Transverse colon (tissue), 4 donors: ENCODE data around the gene EMC1. TPM values are rescaled to one million over a fixed set of nuclear protein-coding genes. Genes with fewer than 3 reads are reported as not detected.
"Not testable (repeated sequence)": the region's sequence is repeated elsewhere in the genome, so short reads cannot be mapped to it uniquely, and the experiment has no call there.

ENCODE experiments used
- DNase-seq: peaks from one replicate; pipeline ENCODE4 v3.0.0-alpha.2; 2019
- H3K27ac ChIP-seq, 4 donors: fragments of 200-600 bp; sonication (generic); 2 replicates each; pipeline ENCODE4 v1.5.1; 2016 to 2018; ENCODE audit warnings: inconsistent platforms in 4 of 4
- H3K27me3 ChIP-seq: fragments of 200-600 bp; sonication (generic); 2 replicates; pipeline ENCODE4 v1.5.1; 2017; ENCODE audit warnings: inconsistent platforms
- H3K36me3 ChIP-seq, 4 donors: fragments of 200-600 bp; sonication (generic); 2 replicates each; pipeline ENCODE4 v1.5.1; 2017 to 2019; ENCODE audit warnings: inconsistent platforms in 4 of 4
- H3K4me1 ChIP-seq, 4 donors: fragments of 200-600 bp; sonication (generic); 2 replicates each; pipeline ENCODE4 v1.5.1; 2017 to 2020; ENCODE audit warnings: inconsistent platforms in 4 of 4
- H3K4me3 ChIP-seq, 4 donors: fragments of 200-600 bp; sonication (generic); 1 replicate in 1 of 4; 2 replicates in 3 of 4; pipeline versions ENCODE4 v1.5.1 to v1.6.1; 2017 to 2019; ENCODE audit warnings: inconsistent platforms in 4 of 4
- H3K9me3 ChIP-seq, 2 donors: fragments of 200-600 bp; sonication (generic); 2 replicates each; pipeline ENCODE4 v1.5.1; 2017 to 2019; ENCODE audit warnings: inconsistent platforms in 2 of 2
- CTCF ChIP-seq, 5 experiments: fragments of 200-600 bp in 3 of 5; fragments of 450-650 bp in 2 of 5; sonication (generic) in 3 of 5; IDR thresholded peaks; 1 replicate in 2 of 5; 2 replicates in 3 of 5; pipeline ENCODE4 v1.5.1; 2016 to 2017; ENCODE audit warnings: antibody characterized with exemption in 5 of 5, inconsistent platforms in 3 of 5, mild to moderate bottlenecking in 2 of 5, moderate library complexity in 1 of 5
- EP300 ChIP-seq: sonication (generic); formaldehyde crosslinking; IDR thresholded peaks from one replicate; pipeline ENCODE4 v1.6.1; 2017; ENCODE audit warnings: antibody characterized with exemption, low read depth
- POLR2A ChIP-seq: fragments of 450-650 bp; IDR thresholded peaks from one replicate; pipeline ENCODE4 v1.6.1; 2016; ENCODE audit warnings: antibody characterized with exemption, mild to moderate bottlenecking, moderate library complexity
- POLR2AphosphoS5 ChIP-seq, 3 donors: sonication (generic); formaldehyde crosslinking; IDR thresholded peaks; one replicate each; pipeline ENCODE4 v1.6.1; 2016; ENCODE audit warnings: antibody characterized with exemption in 3 of 3
- WGBS, 2 donors: methylation state at CpG; one replicate each; pipeline ENCODE4 v1.1.5; 2018; ENCODE audit warnings: low coverage in 1 of 2; 5-methylcytosine and 5-hydroxymethylcytosine counted together
- in situ Hi-C, 4 donors: fragments of 200-750 bp; cut with MboI; loops; one replicate each; pipeline versions ENCODE4 v1.15.0 to v1.15.1; 2017; ENCODE audit warnings: low sequenced_read_pairs in 3 of 4, low pct_ligation_motif_present in 1 of 4, low pct_unique_long_range_greater_than_20kb in 1 of 4
- intact Hi-C: fragments of 100-400 bp; cut with DNase I; formaldehyde crosslinking; loops from one replicate; pipeline ENCODE4 v1.15.1; 2023; ENCODE audit warnings: low total_unique reads
- total RNA-seq, 4 donors: library from RNA; depleted of rRNA; stranded (reverse); fragments of >200 nt; gene quantifications; one replicate each; pipeline ENCODE4 v1.1.0, GENCODE V29; 2016

EMC1 gene
- total RNA-seq, 4 donors from 2014 or later = 18.3 to 39.7 (median 32.6) TPM

DNA sequence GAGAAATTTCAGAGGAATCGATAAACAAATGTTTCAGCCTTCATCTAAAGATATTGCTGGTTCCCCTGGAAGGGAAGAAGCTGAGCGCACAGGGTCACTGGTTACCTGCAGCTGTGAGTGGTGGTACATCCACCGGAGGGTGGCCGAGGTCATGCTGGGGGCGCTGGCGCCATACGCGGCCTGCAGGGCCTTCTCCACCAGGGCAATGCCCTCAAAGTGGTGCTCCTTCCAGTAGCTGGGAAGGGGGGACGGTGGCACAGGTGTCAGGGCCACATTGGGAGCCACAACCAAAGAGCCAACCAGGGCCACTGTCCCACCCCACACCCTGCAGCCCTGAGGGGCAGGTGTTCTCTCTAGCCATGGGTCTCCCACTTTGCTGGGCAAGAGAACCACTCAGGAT lies 32.6 kb upstream of the EMC1 start:
- H3K27me3 ChIP-seq = no peaks in the 10 kb centered on the region
- TF ChIP-seq EP300 (no peak), POLR2A (no peak), POLR2AphosphoS5 (IDR thresholded peaks at IDR 0.05) (no peak), CTCF (IDR thresholded peaks at IDR 0.05) (no peak)
- peaks cover 2 to 23% (median 18%) of the 10 kb centered on the region in 4 donors for H3K4me1 ChIP-seq
- no peak for DNase-seq
- WGBS, 2 donors = 92 to 98% methylated on average over 2 to 9 of the region's 9 CpGs
- no peak overlapping the region for H3K4me3 ChIP-seq
- intact Hi-C loops (no loop called here), in situ Hi-C loops (no loop called here)
- no peak overlapping the region for H3K27ac ChIP-seq
- peaks cover 0 to 9% (median 4%) of the 10 kb centered on the region in 4 donors for H3K36me3 ChIP-seq
- no peaks in the 10 kb centered on the region for H3K9me3 ChIP-seq

DNA sequence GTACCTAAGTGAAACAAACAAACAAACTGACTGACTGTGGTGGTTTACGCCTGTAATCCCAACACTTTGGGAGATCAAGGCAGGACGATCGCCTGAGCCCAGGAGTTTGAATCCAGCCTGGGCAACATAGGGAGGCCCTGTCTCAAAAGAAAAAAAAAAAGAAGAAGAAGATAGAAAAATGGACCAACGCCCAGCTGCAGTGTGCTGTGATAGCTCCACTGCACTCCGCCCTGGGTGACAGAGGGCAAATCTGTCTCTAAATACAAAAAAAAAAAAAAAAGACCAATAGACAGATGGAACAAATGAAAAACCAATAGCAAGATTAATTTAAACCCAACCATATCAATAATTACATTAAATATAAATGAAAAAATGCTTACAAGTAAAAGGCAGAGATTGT lies 23.3 kb upstream of the EMC1 start:
- Histone ChIP-seq H3K9me3 (no peaks in the 10 kb centered on the region), H3K4me3 (no peak overlapping the region), H3K36me3 (no peaks in the 10 kb centered on the region), H3K27ac (no peak overlapping the region), H3K27me3 (peaks cover 6% of the 10 kb centered on the region), H3K4me1 (peaks cover 0 to 21% (median 9%) of the 10 kb centered on the region in 4 donors)
- no peak for TF ChIP-seq CTCF (IDR thresholded peaks at IDR 0.05)
- TF ChIP-seq EP300 = no peak
- no peak for TF ChIP-seq POLR2A
- TF ChIP-seq POLR2AphosphoS5 (IDR thresholded peaks at IDR 0.05) = no peak
- intact Hi-C loops (no loop called here), in situ Hi-C loops (no loop called here)
- 87 to 92% methylated on average over 5 of the region's 5 CpGs for WGBS, 2 donors
- no peak for DNase-seq

DNA sequence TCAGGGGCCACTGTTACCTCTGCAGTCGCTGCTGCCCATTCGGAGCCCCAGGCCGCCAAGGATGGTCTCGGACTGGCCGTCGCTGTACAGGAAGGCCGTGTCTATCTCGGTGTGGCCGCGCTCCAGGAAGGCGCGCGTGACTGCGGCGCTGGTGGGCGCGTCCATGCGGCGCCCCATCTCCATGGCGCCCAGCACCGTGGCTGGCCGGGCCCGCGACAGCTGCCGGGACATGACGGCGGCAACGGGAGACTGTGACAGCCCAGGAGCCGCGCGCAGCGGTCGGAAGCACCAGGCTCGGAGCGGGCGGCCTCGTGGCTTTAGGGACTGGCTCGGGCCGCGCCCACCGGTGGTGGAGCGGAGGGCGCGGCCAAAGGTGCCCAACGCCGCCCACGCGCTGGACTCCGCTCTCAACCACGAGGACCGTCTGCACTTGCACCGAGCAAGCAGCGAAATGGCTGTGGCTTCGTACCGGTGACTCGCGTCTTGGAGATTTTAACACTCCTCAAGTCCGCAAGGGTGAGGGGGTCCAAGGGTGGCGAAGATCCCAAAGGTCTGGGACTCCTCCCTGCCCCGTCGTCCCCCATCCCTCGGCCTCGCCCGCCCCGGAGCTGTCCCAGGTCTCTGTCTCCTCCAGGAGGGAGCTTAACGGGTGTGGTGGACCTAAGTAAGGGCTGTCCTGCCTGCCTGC lies 22.7 kb upstream of the EMC1 start:
- 40 to 80% methylated on average over 1 to 56 of the region's 66 CpGs for WGBS, 2 donors
- H3K36me3 ChIP-seq, H3K9me3 ChIP-seq, DNase-seq, H3K27me3 ChIP-seq, intact Hi-C loops, in situ Hi-C loops: not testable (repeated sequence)
- H3K27ac ChIP-seq = peak overlapping the region in 2 of 4 donors; percentile 49 to 59
- peaks cover 0 to 21% (median 10%) of the 10 kb centered on the region in 4 donors for H3K4me1 ChIP-seq
- peak overlapping the region in 1 of 4 donors; percentile 29 for H3K4me3 ChIP-seq

- WGBS, 2 donors = 85% methylated on average over 22 of the region's 22 CpGs; no CpG with 5 or more reads in 1 of the 2 donors
- intact Hi-C loops (no loop called here), in situ Hi-C loops (no loop called here)
- peak overlapping the region in 2 of 4 donors; percentile 49 to 59 for H3K27ac ChIP-seq
- no peaks in the 10 kb centered on the region for H3K36me3 ChIP-seq
- H3K9me3 ChIP-seq = no peaks in the 10 kb centered on the region
- TF ChIP-seq POLR2AphosphoS5 (IDR thresholded peaks at IDR 0.05) = no peak
- no peak for TF ChIP-seq POLR2A
- TF ChIP-seq EP300 = no peak
- no peak for TF ChIP-seq CTCF (IDR thresholded peaks at IDR 0.05)
- H3K4me1 ChIP-seq = peaks cover 0 to 21% (median 10%) of the 10 kb centered on the region in 4 donors
- peak; percentile 28 for DNase-seq
- no peak overlapping the region for H3K4me3 ChIP-seq
- H3K27me3 ChIP-seq = peaks cover 6% of the 10 kb centered on the region
These were observed 22.0 kb upstream of the EMC1 start for GRCh38 chr1:19273106-19273843.
